HG03103 (cell line): ENCODE measurements around the gene ENDOV.

Experiments
- ATAC-seq: cut with Tn5 transposase; IDR thresholded peaks from one replicate; pipeline ENCODE4 v1.9.1; 2021; ENCODE audit warnings: low read depth; ENCODE audit not compliant: unreplicated experiment

Gene ENDOV

GRCh38 chr17:80445726-80446110 lies 30.8 kb downstream of the ENDOV start:
- ATAC-seq = no peak

GRCh38 chr17:80446645-80447405 lies 31.9 kb downstream of the ENDOV start:
- no peak for ATAC-seq

- ATAC-seq = no peak
Measured at GRCh38 chr17:80447790-80448189, 32.8 kb downstream of the ENDOV start.

GRCh38 chr17:80449194-80449929 lies 34.4 kb downstream of the ENDOV start:
- ATAC-seq = no peak

- ATAC-seq = no peak
Measured at GRCh38 chr17:80449930-80450576, 35.1 kb downstream of the ENDOV start.

GRCh38 chr17:80451104-80451775 lies 36.3 kb downstream of the ENDOV start:
- no peak for ATAC-seq

GRCh38 chr17:80452173-80452915 lies 37.4 kb downstream of the ENDOV start:
- no peak for ATAC-seq

GRCh38 chr17:80453126-80453997 lies 38.4 kb downstream of the ENDOV start:
- no peak for ATAC-seq

GRCh38 chr17:80453998-80454556 lies 39.1 kb downstream of the ENDOV start:
- ATAC-seq = peak; percentile 20

- peak; percentile 85 for ATAC-seq
Measured at GRCh38 chr17:80454557-80455335, 39.8 kb downstream of the ENDOV start.

- no peak for ATAC-seq
Measured at GRCh38 chr17:80455336-80455710, 40.4 kb downstream of the ENDOV start.

GRCh38 chr17:80455784-80456183 lies 40.8 kb downstream of the ENDOV start:
- no peak for ATAC-seq

- ATAC-seq = no peak
Measured at GRCh38 chr17:80456465-80457235, 41.7 kb downstream of the ENDOV start.

- ATAC-seq = no peak
Measured at GRCh38 chr17:80457236-80457856, 42.4 kb downstream of the ENDOV start.

- ATAC-seq = no peak
Measured at GRCh38 chr17:80458016-80458415, 43.0 kb downstream of the ENDOV start.

- no peak for ATAC-seq
Measured at GRCh38 chr17:80459234-80459633, 44.3 kb downstream of the ENDOV start.

- no peak for ATAC-seq
Measured at GRCh38 chr17:80460429-80460834, 45.5 kb downstream of the ENDOV start.
